T-helper 9 cell (primary cell): ENCODE measurements around the gene TMEM245.
"Not testable (repeated sequence)": the region's sequence is repeated elsewhere in the genome, so short reads cannot be mapped to it uniquely, and the experiment has no call there.

Experiments used
- DNase-seq: peaks from one replicate; pipeline ENCODE4 v3.0.0-alpha.2; 2020

Gene TMEM245

GRCh38 chr9:108980893-108981292 is 138.9 kb downstream of the TMEM245 start:
- no peak for DNase-seq

DNA sequence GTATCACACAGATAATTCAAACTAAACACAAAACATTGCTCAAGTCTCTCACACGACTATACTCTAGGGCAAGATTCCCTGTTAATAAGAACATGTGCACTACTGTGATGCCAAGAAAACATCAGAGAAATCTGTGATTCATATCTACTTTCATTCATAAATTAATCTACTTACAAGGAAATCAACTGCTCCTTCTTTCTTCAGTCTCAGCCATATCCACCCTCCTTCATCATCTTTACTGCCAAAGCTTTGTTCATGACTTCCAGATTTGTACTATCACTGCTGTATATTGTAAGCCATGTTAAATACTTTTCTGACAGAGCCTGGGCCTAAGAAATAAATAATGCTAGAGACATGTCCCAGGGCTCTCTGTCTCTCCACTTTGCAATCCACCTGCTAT is 141.5 kb downstream of the TMEM245 start:
- no peak for DNase-seq

- no peak for DNase-seq
Measured at GRCh38 chr9:108973895-108974294, 145.9 kb downstream of the TMEM245 start.

GRCh38 chr9:108972626-108973209 is 147.0 kb downstream of the TMEM245 start:
- DNase-seq: no peak

GRCh38 chr9:108972186-108972585 is 147.6 kb downstream of the TMEM245 start:
- DNase-seq: no peak

DNA sequence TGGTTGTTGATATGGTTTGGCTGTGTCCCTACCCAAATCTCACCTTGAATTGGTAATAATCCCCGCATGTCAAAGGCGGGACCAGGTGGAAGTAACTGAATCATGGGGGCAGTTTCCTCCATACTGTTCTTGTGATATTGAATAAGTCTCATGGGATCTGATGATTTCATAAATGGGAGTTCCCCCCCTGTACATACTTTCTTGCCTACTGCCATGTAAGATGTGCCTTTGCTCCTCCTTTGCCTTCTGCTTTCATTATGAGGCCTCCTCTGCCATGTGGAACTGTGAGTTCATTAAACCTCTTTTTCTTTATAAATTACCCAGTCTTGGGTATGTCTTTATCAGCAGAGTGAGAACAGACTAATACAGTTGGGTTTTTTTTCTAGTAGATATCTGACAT is 148.4 kb downstream of the TMEM245 start:
- not testable (repeated sequence) for DNase-seq

DNA sequence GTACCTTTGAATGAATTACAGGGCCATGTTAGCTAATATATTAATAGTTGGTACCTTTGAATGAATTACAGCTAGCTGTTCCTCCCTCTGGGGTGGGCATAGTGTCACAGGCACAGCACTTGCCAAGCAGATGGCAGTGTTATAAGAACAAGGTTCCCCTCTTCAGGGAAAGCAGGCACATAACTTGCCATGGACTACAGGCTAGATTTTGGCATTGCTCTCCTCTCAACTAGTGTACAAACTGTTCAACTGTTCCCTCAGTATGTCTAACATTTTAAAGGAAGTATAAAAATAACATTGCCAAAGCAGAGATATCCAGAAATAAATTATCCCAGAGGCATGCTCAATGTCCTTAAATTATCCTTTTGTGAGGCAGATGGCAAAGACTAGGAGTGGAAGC is 151.8 kb downstream of the TMEM245 start:
- DNase-seq: no peak
